ENCODE results near the gene ZNF667.

The ZNF667 gene

GRCh38 chr19:56476651-56477428 lies at the start of gene ZNF667:
Gene ZNF667, minus strand, starts transcription at chr19:56477345. Its CDS starts 14,975 bp downstream, at chr19:56462370.
- peak; percentile 18 for DNase-seq

- no peak for DNase-seq
Observed at GRCh38 chr19:56525214-56525860, 48.2 kb upstream of the ZNF667 start.

- DNase-seq, result no peak
Observed at GRCh38 chr19:56508290-56508778, 31.2 kb upstream of the ZNF667 start.

GRCh38 chr19:56507446-56508289 lies 30.5 kb upstream of the ZNF667 start, which contains the start of gene ZNF471:
Gene ZNF471, plus strand, starts transcription at chr19:56507855. Its CDS starts 3,717 bp downstream, at chr19:56511572.
- DNase-seq, result peak; percentile 98

- DNase-seq, result peak; percentile 5
Observed at GRCh38 chr19:56504581-56504980, 27.4 kb upstream of the ZNF667 start.

- DNase-seq, result no peak
Observed at GRCh38 chr19:56491399-56491798, 14.3 kb upstream of the ZNF667 start.

GRCh38 chr19:56477429-56478338 lies 539 bp upstream of the ZNF667 start:
- DNase-seq, result peak; percentile 90

- no peak for DNase-seq
Observed at GRCh38 chr19:56476093-56476492, 1.1 kb downstream of the ZNF667 start.

- no peak for DNase-seq
Observed at GRCh38 chr19:56474308-56474707, 2.8 kb downstream of the ZNF667 start.

- no peak for DNase-seq
Observed at GRCh38 chr19:56441206-56441792, 35.8 kb downstream of the ZNF667 start.

GRCh38 chr19:56423985-56424353 lies 53.2 kb downstream of the ZNF667 start:
- DNase-seq, result no peak

GRCh38 chr19:56423276-56423984 lies 53.7 kb downstream of the ZNF667 start:
- DNase-seq, result no peak

- DNase-seq, result no peak
Observed at GRCh38 chr19:56405062-56405461, 72.1 kb downstream of the ZNF667 start.

GRCh38 chr19:56404705-56405056 lies 72.5 kb downstream of the ZNF667 start:
- DNase-seq, result no peak

GRCh38 chr19:56403764-56404704 lies 73.1 kb downstream of the ZNF667 start, which contains the start of gene ZNF583:
Gene ZNF583, plus strand, starts transcription at chr19:56404332. Its CDS starts 2,783 bp downstream, at chr19:56407115.
- peak; percentile 97 for DNase-seq

GRCh38 chr19:56403261-56403660 lies 73.9 kb downstream of the ZNF667 start:
- DNase-seq, result no peak

GRCh38 chr19:56400485-56400884 lies 76.7 kb downstream of the ZNF667 start:
- no peak for DNase-seq

GRCh38 chr19:56398809-56399208 lies 78.3 kb downstream of the ZNF667 start:
- no peak for DNase-seq

GRCh38 chr19:56393119-56394012 lies 83.8 kb downstream of the ZNF667 start, which contains the start of gene ZNF582:
Gene ZNF582, minus strand, starts transcription at chr19:56393534. Its CDS starts 1,782 bp downstream, at chr19:56391752.
- DNase-seq, result peak; percentile 98
